K562 (cell line): ENCODE data around the gene DNAJC12. TPM values are rescaled to one million over a fixed set of nuclear protein-coding genes. Genes with fewer than 3 reads are reported as not detected.
A peak's percentile ranks its signal among the peaks of the same experiment; 100 is the strongest.

Source experiments
- ATAC-seq: fragments of 200-7000 bp; cut with Tn5 transposase; 3 replicates; pipeline ENCODE4 v1.9.1; 2020; ENCODE audit warnings: moderate library complexity
- BruUV-seq: library from RNA; stranded (reverse); fragments of 400-500 nt; replicated peaks from 2 replicates; lab custom pipeline; 2021; lab: Mats Ljungman, UMichigan
- CTCF ChIA-PET: fragments of 300-600 bp; formaldehyde crosslinking; extraction: SDS; loops from one replicate; lab custom pipeline; 2021; ENCODE audit warnings: low intra/inter-chr PET ratio; lab: Yijun Ruan, JAX
- POLR2A ChIA-PET: fragments of 300-600, 350-650 bp; sonication (Branson Sonifier 250); formaldehyde crosslinking; extraction: SDS; loops from one replicate; lab custom pipeline; 2021; ENCODE audit warnings: antibody characterized with exemption, inconsistent platforms; lab: Yijun Ruan, JAX
- DNase-seq, 4 experiments: peaks; one replicate each; pipeline versions ENCODE4 v3.0.0 to v3.0.0-alpha.2; 2011 to 2018; ENCODE audit warnings: low spot score in 3 of 4, mixed read lengths in 3 of 4; ENCODE audit errors: extremely low read depth in 1 of 4
- FAIRE-seq: peaks from 2 replicates; lab custom pipeline; 2011; peaks lifted over from hg19 to GRCh38; lab: Jason Lieb, UNC
- H2AFZ ChIP-seq: 2 replicates; pipeline ENCODE4 v1.6.0; 2011; ENCODE audit warnings: low read depth, low read length, control low read depth, inconsistent platforms
- H3K27ac ChIP-seq: fragments of 200-600 bp; 3 replicates; pipeline ENCODE4 v1.8.0; 2011; ENCODE audit warnings: low read depth, mild to moderate bottlenecking, control low read depth, inconsistent platforms, low read length, moderate library complexity, mixed read lengths; ENCODE audit errors: extremely low read depth
- H3K27me3 ChIP-seq, 2 experiments: fragments of 300-600 bp in 1 of 2; 2 replicates in 1 of 2; 3 replicates in 1 of 2; pipeline versions ENCODE4 v1.6.0 to v1.8.0; 2011; ENCODE audit warnings: inconsistent platforms in 2 of 2, low read length in 2 of 2, mild to moderate bottlenecking in 1 of 2, mixed read lengths in 1 of 2, moderate library complexity in 1 of 2; ENCODE audit not compliant: control insufficient read depth in 2 of 2, insufficient read depth in 2 of 2
- H3K36me3 ChIP-seq: fragments of 300-600 bp; 3 replicates; pipeline ENCODE4 v1.8.0; 2011; ENCODE audit warnings: mild to moderate bottlenecking, low read length, inconsistent platforms; ENCODE audit not compliant: control insufficient read depth, insufficient read depth
- H3K4me1 ChIP-seq, 2 experiments: fragments of 200-600 bp in 1 of 2; replicated peaks in 1 of 2; 2 replicates in 1 of 2; 3 replicates in 1 of 2; pipeline versions ENCODE4 v1.5.1 to v1.8.0; 2011; ENCODE audit warnings: inconsistent platforms in 2 of 2, low read length in 2 of 2, mild to moderate bottlenecking in 1 of 2, mixed read lengths in 1 of 2, moderate library complexity in 1 of 2; ENCODE audit not compliant: control insufficient read depth in 2 of 2, insufficient read depth in 2 of 2
- H3K4me2 ChIP-seq: 2 replicates; pipeline ENCODE4 v1.6.1; 2011; ENCODE audit warnings: low read length, control low read depth, inconsistent platforms, mixed read lengths; ENCODE audit not compliant: insufficient read depth
- H3K4me3 ChIP-seq: fragments of 200-600 bp; sonication (generic), shearing (Covaris generic); 2 replicates; pipeline ENCODE4 v1.5.1; 2016; ENCODE audit warnings: control low read depth, inconsistent platforms
- H3K79me2 ChIP-seq: fragments of 200-600 bp; 3 replicates; pipeline ENCODE4 v1.8.0; 2011; ENCODE audit warnings: low read length, inconsistent platforms; ENCODE audit not compliant: control insufficient read depth, insufficient read depth
- H3K9ac ChIP-seq, 2 experiments: 2 replicates each; pipeline versions ENCODE4 v1.6.0 to v1.6.1; 2011; ENCODE audit warnings: low read depth in 2 of 2, low read length in 2 of 2, control low read depth in 1 of 2, inconsistent platforms in 1 of 2, mild to moderate bottlenecking in 1 of 2, mixed read lengths in 1 of 2; ENCODE audit not compliant: insufficient read depth in 1 of 2
- H3K9me1 ChIP-seq: one replicate; pipeline ENCODE4 v1.6.0; 2011; ENCODE audit warnings: inconsistent platforms, mild to moderate bottlenecking, low read length, moderate library complexity; ENCODE audit not compliant: control insufficient read depth, insufficient read depth
- H3K9me3 ChIP-seq: replicated peaks from 2 replicates; pipeline ENCODE4 v1.5.1; 2011; ENCODE audit warnings: low read depth, low read length, inconsistent platforms; ENCODE audit not compliant: control insufficient read depth, insufficient read depth
- H4K20me1 ChIP-seq: replicated peaks from 2 replicates; pipeline ENCODE4 v1.6.1; 2011; ENCODE audit warnings: low read length, inconsistent platforms, mixed read lengths; ENCODE audit not compliant: control insufficient read depth, insufficient read depth
- AFF1 ChIP-seq, 2 experiments: fragments of 450-650 bp; IDR thresholded peaks; 2 replicates each; pipeline ENCODE4 v1.6.1; 2018; ENCODE audit warnings: mild to moderate bottlenecking in 2 of 2, low read depth in 1 of 2; ENCODE audit not compliant: partially characterized antibody in 2 of 2
- AFF4 ChIP-seq: sonication (generic); formaldehyde crosslinking; IDR thresholded peaks from 2 replicates; pipeline ENCODE4 v1.8.0; 2023; ENCODE audit warnings: mild to moderate bottlenecking, missing genetic modification reagents
- FOXA3 ChIP-seq, 2 experiments: fragments of 450-650 bp in 1 of 2; sonication (generic) in 1 of 2; formaldehyde crosslinking; IDR thresholded peaks in 1 of 2; conservative IDR thresholded peaks in 1 of 2; 2 replicates each; pipeline versions ENCODE4 v1.4.0 to v1.8.0; 2020 to 2022; ENCODE audit warnings: mild to moderate bottlenecking in 2 of 2, missing genetic modification reagents in 1 of 2
- FOXJ3 ChIP-seq: sonication (generic); formaldehyde crosslinking; IDR thresholded peaks from 2 replicates; pipeline ENCODE4 v1.4.0; 2020; ENCODE audit warnings: mild to moderate bottlenecking, missing genetic modification reagents
- GTF2A2 ChIP-seq: IDR thresholded peaks from 2 replicates; pipeline ENCODE4 v1.6.1; 2016; ENCODE audit warnings: mild to moderate bottlenecking, missing genetic modification characterization, missing compliant biosample characterization
- IRF1 ChIP-seq: sonication (generic); formaldehyde crosslinking; IDR thresholded peaks from 2 replicates; pipeline ENCODE4 v1.8.0; 2022; ENCODE audit warnings: missing genetic modification reagents, mild to moderate bottlenecking, borderline replicate concordance
- LARP7 ChIP-seq: fragments of 450-650 bp; IDR thresholded peaks from 2 replicates; pipeline ENCODE4 v1.6.1; 2016
- LEF1 ChIP-seq: fragments of 450-650 bp; IDR thresholded peaks from 2 replicates; pipeline ENCODE4 v1.6.1; 2016; ENCODE audit warnings: mild to moderate bottlenecking
- MEF2D ChIP-seq: conservative IDR thresholded peaks from 2 replicates; pipeline ENCODE4 v1.6.1; 2016; ENCODE audit warnings: low read depth, missing genetic modification characterization, missing compliant biosample characterization
- RAD51 ChIP-seq: fragments of 450-650 bp; IDR thresholded peaks from 2 replicates; pipeline ENCODE4 v1.7.1; 2016; ENCODE audit warnings: low read depth, mild to moderate bottlenecking, borderline replicate concordance
- SMAD2 ChIP-seq: fragments of 150-350 bp; IDR thresholded peaks from 2 replicates; pipeline ENCODE4 v1.6.1; 2014; ENCODE audit warnings: low read depth, mild to moderate bottlenecking, low read length
- SMAD4 ChIP-seq: fragments of 250-450 bp; sonication (Bioruptor Pico); conservative IDR thresholded peaks from 2 replicates; pipeline ENCODE4 v1.8.0; 2021; ENCODE audit warnings: inconsistent platforms, mild to moderate bottlenecking, moderate library complexity
- SOX6 ChIP-seq: fragments of 450-650 bp; IDR thresholded peaks from 2 replicates; pipeline ENCODE4 v1.6.1; 2014; ENCODE audit warnings: mild to moderate bottlenecking
- THRAP3 ChIP-seq: fragments of 450-650 bp; IDR thresholded peaks from 2 replicates; pipeline ENCODE4 v1.6.1; 2016; ENCODE audit warnings: mild to moderate bottlenecking, inconsistent platforms, borderline replicate concordance
- ZNF354B ChIP-seq: fragments of 250-450 bp; sonication (Bioruptor Pico); IDR thresholded peaks from 2 replicates; pipeline ENCODE4 v1.4.0; 2020
- WGBS: fragments of 100-300 bp; shearing (Covaris generic); methylation state at CpG from one replicate; pipeline ENCODE4 v1.1.6; 2016; ENCODE audit warnings: low coverage, mixed read lengths; ENCODE audit not compliant: insufficient coverage; ENCODE audit errors: missing lambda C conversion rate; 5-methylcytosine and 5-hydroxymethylcytosine counted together
- in situ Hi-C: fragments of 300-500 bp; cut with MboI; formaldehyde crosslinking; loops from 4 replicates; pipeline ENCODE4 v1.15.0; 2018; ENCODE audit warnings: inconsistent platforms, mixed read lengths
- intact Hi-C: fragments of 100-400 bp; cut with micrococcal nuclease; formaldehyde crosslinking; loops from 2 replicates; pipeline ENCODE4 v1.14.2; 2022
- polyA plus RNA-seq, 8 experiments: library from polyadenylated mRNA; depleted of rRNA in 4 of 8; stranded (reverse) in 5 of 8; unstranded in 3 of 8; fragments of >200 nt; fragmentation: Nextera tagmentation in 2 of 8; fragmentation: Illumina TruSeq in 1 of 8; extraction: Ambion mirVana in 2 of 8; extraction: Trizol in 1 of 8; gene quantifications; 2 replicates each; pipeline versions ENCODE4 v1.2.1 to v1.2.3, GENCODE V29; 2011 to 2014; ENCODE audit warnings: inconsistent platforms in 1 of 8, missing spikeins in 1 of 8
- total RNA-seq, 7 experiments: library from RNA; depleted of rRNA in 6 of 7; stranded (reverse); fragments of >200 nt in 6 of 7; fragmentation: Illumina TruSeq in 2 of 7; extraction: Trizol in 2 of 7; gene quantifications; 2 replicates each; pipeline versions ENCODE4 v1.2.1 to v1.2.3, GENCODE V29; 2011 to 2021; ENCODE audit warnings: low replicate concordance in 1 of 7

The DNAJC12 gene
- total and polyA plus RNA-seq, 9 of the 15 experiments (the other 6 are each of a cell fraction or from before 2014, with no cell fraction given), result 7.4 to 95.9 (median 68.5) TPM

GRCh38 chr10:67793313-67793712 is 44.7 kb downstream of the DNAJC12 start:
- Histone ChIP-seq H3K79me2 (no peaks in the 10 kb centered on the region), H2AFZ (peak overlapping the region; percentile 37), H3K4me1 (peaks cover 0 to 21% of the 10 kb centered on the region in 2 experiments; a peak in 4 of 5 replicates), H3K9ac (no peak overlapping the region), H3K27ac (no peak overlapping the region), H4K20me1 (no peaks in the 10 kb centered on the region), H3K27me3 (no peaks in the 10 kb centered on the region), H3K36me3 (no peaks in the 10 kb centered on the region), H3K9me1 (no peaks in the 10 kb centered on the region), H3K4me2 (no peak overlapping the region), H3K9me3 (no peaks in the 10 kb centered on the region), H3K4me3 (no peak overlapping the region)
- in situ Hi-C loops (no loop called here), intact Hi-C loops (loop anchor here (10.0 kb wide), 1 partner anchor 541 kb away; the partner anchor contains the start of genes HNRNPH3 and PBLD)
- ChIA-PET CTCF (no interaction called here), POLR2A (interaction anchor here (0.7 kb wide), 1 partner anchor 419 kb away, joined by 3 read pairs; no protein-coding TSS in a partner anchor)
- ATAC-seq, result no peak
- 0% methylated on average over 2 of the region's 2 CpGs for WGBS
- no peak for DNase-seq
- no TSS peak for BruUV-seq
- FAIRE-seq, result no peak
- no peak for TF ChIP-seq SMAD2
- peak; percentile 96 for TF ChIP-seq MEF2D (tag)
- peak; percentile 60; the same call in 1 of the 2 replicates for TF ChIP-seq LEF1
- no peak for TF ChIP-seq AFF4
- no peak for TF ChIP-seq LARP7
- no peak for TF ChIP-seq IRF1
- TF ChIP-seq FOXA3 (CRISPR knock-in tag; conservative IDR thresholded peaks at IDR 0.05 in 1 of 2, IDR thresholded peaks at IDR 0.05 in 1 of 2), result peak; percentile 36 to 97; a peak in 3 of 4 replicates
- TF ChIP-seq RAD51, result no peak
- TF ChIP-seq SOX6, result peak; percentile 64
- no peak for TF ChIP-seq GTF2A2
- peak; percentile 63 for TF ChIP-seq SMAD4 (CRISPR knock-in tag)
- no peak for TF ChIP-seq FOXJ3 (CRISPR knock-in tag)
- peak in 1 of 2 experiments; percentile 51 for TF ChIP-seq AFF1 (IDR thresholded peaks at IDR 0.05; ENCODE audit: low read depth in 1 of 2, partially characterized antibody in 2 of 2)
- no peak for TF ChIP-seq ZNF354B (CRISPR knock-in tag)
- no peak for TF ChIP-seq THRAP3
